Measurements from ENCODE around the gene CSGALNACT2. TPM values are rescaled to one million over a fixed set of nuclear protein-coding genes. Genes with fewer than 3 reads are reported as not detected.

CSGALNACT2 gene
- total and polyA plus RNA-seq, 10 of the 15 experiments (the other 5 are each of a cell fraction or from before 2014, with no cell fraction given) = 2.5 to 12.6 (median 8.7) TPM

DNA sequence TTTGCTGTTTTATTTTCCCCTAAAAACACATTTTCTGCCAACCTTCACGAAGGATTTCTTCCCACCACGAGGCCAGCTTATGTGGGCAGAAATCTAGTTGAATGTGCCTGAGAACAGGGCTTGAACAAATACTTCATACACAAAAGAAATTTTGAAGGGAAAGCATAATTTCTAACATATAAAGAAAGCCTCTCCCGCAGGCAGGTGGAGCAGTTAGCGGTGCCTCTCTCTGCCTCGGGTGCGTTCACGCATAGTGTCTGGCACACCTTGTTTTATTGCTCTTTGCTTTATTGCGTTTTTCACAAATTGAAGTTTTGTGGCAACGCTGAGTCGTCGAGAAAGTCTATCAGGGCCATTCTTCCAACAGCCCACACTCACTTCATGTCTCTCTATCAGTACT lies 7.0 kb upstream of the CSGALNACT2 start (continued):
- no peak for TF ChIP-seq EGR1 (IDR thresholded peaks at IDR 0.05; ENCODE audit: borderline replicate concordance in 1 of 2, low read depth in 2 of 2, low read length in 2 of 2)
- no peak for TF ChIP-seq GATAD2B (conservative IDR thresholded peaks at IDR 0.05; ENCODE audit: low read depth)
- no peak for TF ChIP-seq HDAC2 (IDR thresholded peaks at IDR 0.05)
- no peak for TF ChIP-seq MEF2B (IDR thresholded peaks at IDR 0.05; ENCODE audit: partially characterized antibody, poor library complexity, severe bottlenecking)
- TF ChIP-seq MTA3 (IDR thresholded peaks at IDR 0.05; ENCODE audit: borderline replicate concordance, low read length) = no peak
- no peak for TF ChIP-seq CHD1 (IDR thresholded peaks at IDR 0.05; ENCODE audit: low read depth, low read length)
- TF ChIP-seq, protein P1, sequence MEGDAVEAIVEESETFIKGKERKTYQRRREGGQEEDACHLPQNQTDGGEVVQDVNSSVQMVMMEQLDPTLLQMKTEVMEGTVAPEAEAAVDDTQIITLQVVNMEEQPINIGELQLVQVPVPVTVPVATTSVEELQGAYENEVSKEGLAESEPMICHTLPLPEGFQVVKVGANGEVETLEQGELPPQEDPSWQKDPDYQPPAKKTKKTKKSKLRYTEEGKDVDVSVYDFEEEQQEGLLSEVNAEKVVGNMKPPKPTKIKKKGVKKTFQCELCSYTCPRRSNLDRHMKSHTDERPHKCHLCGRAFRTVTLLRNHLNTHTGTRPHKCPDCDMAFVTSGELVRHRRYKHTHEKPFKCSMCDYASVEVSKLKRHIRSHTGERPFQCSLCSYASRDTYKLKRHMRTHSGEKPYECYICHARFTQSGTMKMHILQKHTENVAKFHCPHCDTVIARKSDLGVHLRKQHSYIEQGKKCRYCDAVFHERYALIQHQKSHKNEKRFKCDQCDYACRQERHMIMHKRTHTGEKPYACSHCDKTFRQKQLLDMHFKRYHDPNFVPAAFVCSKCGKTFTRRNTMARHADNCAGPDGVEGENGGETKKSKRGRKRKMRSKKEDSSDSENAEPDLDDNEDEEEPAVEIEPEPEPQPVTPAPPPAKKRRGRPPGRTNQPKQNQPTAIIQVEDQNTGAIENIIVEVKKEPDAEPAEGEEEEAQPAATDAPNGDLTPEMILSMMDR (IDR thresholded peaks at IDR 0.05 in 2 of 3, conservative IDR thresholded peaks at IDR 0.05 in 1 of 3; ENCODE audit: control insufficient read depth in 2 of 3, extremely low read depth in 1 of 3, insufficient read depth in 1 of 3, low read depth in 3 of 3, low read length in 3 of 3) = no peak

DNA sequence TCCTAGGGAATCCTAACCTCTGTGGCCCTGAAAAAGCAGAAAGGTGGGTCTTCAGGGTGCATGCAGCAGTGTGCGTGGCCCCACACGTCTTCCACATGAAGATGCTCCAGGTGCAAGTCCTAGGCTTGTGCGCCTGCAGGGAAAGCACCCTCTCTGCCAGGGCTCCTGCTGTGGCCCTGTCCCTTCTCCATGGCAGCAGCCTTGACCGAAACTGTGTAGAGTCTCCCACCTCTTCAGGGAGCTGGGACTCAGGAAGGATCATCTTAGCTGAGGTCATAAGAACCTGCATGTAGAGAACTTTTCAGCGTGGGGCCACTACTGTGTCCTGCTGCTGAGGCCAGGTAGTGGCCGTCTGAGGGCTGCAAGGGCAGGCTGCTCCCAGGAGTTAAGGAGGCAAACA lies 6.3 kb upstream of the CSGALNACT2 start:
- no peak overlapping the region for H3K27ac ChIP-seq (ENCODE audit: control insufficient read depth, insufficient read depth)
- peaks cover 28% of the 10 kb centered on the region for H3K4me1 ChIP-seq (ENCODE audit: control insufficient read depth, insufficient read depth, low read length)
- in situ Hi-C loops (cut with MboI) (loop anchor here (10.0 to 25.0 kb wide), 3 partner anchors 280 to 577 kb away; partner anchors contain the start of genes HNRNPF and ZNF33B), intact Hi-C loops (cut with micrococcal nuclease; ENCODE audit: unreplicated experiment) (loop anchor here (10.0 kb wide), 1 partner anchor 497 kb away; the partner anchor contains the start of gene ZNF33B)
- H3K9ac ChIP-seq (ENCODE audit: control insufficient read depth, insufficient read depth, low read length) = no peak overlapping the region
- no peak for ATAC-seq
- FAIRE-seq = no peak
- POLR2A ChIA-PET = no interaction called here
- no peak for DNase-seq (ENCODE audit: low read depth, low spot score)
- no peaks in the 10 kb centered on the region for H3K36me3 ChIP-seq (ENCODE audit: control insufficient read depth in 2 of 2, insufficient read depth in 2 of 2, low read length in 1 of 2)
- H3K9me3 ChIP-seq (replicated peaks; ENCODE audit: control insufficient read depth, insufficient read depth, low read length) = no peaks in the 10 kb centered on the region
- no peak overlapping the region for H3K4me3 ChIP-seq
- H3K27me3 ChIP-seq (replicated peaks in 1 of 2; ENCODE audit: control insufficient read depth in 2 of 2, insufficient read depth in 2 of 2, low read length in 1 of 2) = no peaks in the 10 kb centered on the region
- no peak overlapping the region for H3K4me2 ChIP-seq (ENCODE audit: control insufficient read depth, insufficient read depth)
- WGBS (ENCODE audit: insufficient coverage, insufficient replicate concordance, low lambda C conversion rate, missing lambda C conversion rate) = 83% methylated on average over 6 of the region's 6 CpGs
- no TSS peak for BruUV-seq (replicated peaks)
- RAD21 ChIA-PET (ENCODE audit: unreplicated experiment) = no interaction called here
- H2AFZ ChIP-seq (ENCODE audit: control insufficient read depth, low read depth, low read length) = no peak overlapping the region
- TF ChIP-seq NFYB (IDR thresholded peaks at IDR 0.05; ENCODE audit: insufficient read depth, low read depth, low read length) (no peak), POLR2AphosphoS2 (IDR thresholded peaks at IDR 0.05; ENCODE audit: low read depth, low read length) (no peak), BACH1 (IDR thresholded peaks at IDR 0.05; ENCODE audit: borderline replicate concordance) (no peak), FOXM1 (IDR thresholded peaks at IDR 0.05; ENCODE audit: low read depth, low read length) (no peak), NR2C1 (IDR thresholded peaks at IDR 0.05) (no peak), MYC (IDR thresholded peaks at IDR 0.05; ENCODE audit: insufficient read depth, insufficient read length, insufficient replicate concordance, low read length, severe bottlenecking) (no peak), HDAC6 (IDR thresholded peaks at IDR 0.05; ENCODE audit: unreplicated experiment) (no peak), SUZ12 (IDR thresholded peaks at IDR 0.05; ENCODE audit: unreplicated experiment) (no peak)
- TF ChIP-seq, protein P2, sequence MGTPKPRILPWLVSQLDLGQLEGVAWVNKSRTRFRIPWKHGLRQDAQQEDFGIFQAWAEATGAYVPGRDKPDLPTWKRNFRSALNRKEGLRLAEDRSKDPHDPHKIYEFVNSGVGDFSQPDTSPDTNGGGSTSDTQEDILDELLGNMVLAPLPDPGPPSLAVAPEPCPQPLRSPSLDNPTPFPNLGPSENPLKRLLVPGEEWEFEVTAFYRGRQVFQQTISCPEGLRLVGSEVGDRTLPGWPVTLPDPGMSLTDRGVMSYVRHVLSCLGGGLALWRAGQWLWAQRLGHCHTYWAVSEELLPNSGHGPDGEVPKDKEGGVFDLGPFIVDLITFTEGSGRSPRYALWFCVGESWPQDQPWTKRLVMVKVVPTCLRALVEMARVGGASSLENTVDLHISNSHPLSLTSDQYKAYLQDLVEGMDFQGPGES (IDR thresholded peaks at IDR 0.05) = no peak
- H3K79me2 ChIP-seq (ENCODE audit: control insufficient read depth, insufficient read depth, low read length) = no peaks in the 10 kb centered on the region; the same call in 1 of the 2 replicates
- SMC1A ChIA-PET (ENCODE audit: uncharacterized antibody, unreplicated experiment) = no interaction called here
- H4K20me1 ChIP-seq (ENCODE audit: control insufficient read depth, insufficient read depth) = no peaks in the 10 kb centered on the region
- CTCF ChIA-PET = no interaction called here
